HepG2 (cell line): ENCODE measurements around the gene BOLA2B. TPM values are rescaled to one million over a fixed set of nuclear protein-coding genes. Genes with fewer than 3 reads are reported as not detected.

Experiments used
- DNMT3B ChIP-seq: conservative IDR thresholded peaks from 2 replicates; pipeline ENCODE4 v1.6.1; 2016; ENCODE audit warnings: missing biosample characterization, control low read depth
- HNF4A ChIP-seq: sonication (generic); formaldehyde crosslinking; IDR thresholded peaks from 2 replicates; pipeline ENCODE4 v1.4.0; 2020; ENCODE audit warnings: missing genetic modification reagents
- MAFK ChIP-seq, 2 experiments: IDR thresholded peaks in 1 of 2; conservative IDR thresholded peaks in 1 of 2; 2 replicates each; pipeline ENCODE4 v1.6.1; 2011; ENCODE audit warnings: improper control_type of control experiment in 2 of 2, low read length in 2 of 2
- MIER3 ChIP-seq: IDR thresholded peaks from 2 replicates; pipeline ENCODE4 v1.6.1; 2016; ENCODE audit warnings: missing compliant biosample characterization, borderline replicate concordance
- RCOR2 ChIP-seq: IDR thresholded peaks from 2 replicates; pipeline ENCODE4 v1.6.1; 2016; ENCODE audit warnings: missing biosample characterization, missing genetic modification reagents
- RXRB ChIP-seq: IDR thresholded peaks from 2 replicates; pipeline ENCODE4 v1.6.1; 2016; ENCODE audit warnings: borderline replicate concordance, missing genetic modification reagents, missing compliant biosample characterization
- TRIM24 ChIP-seq: sonication (generic); formaldehyde crosslinking; IDR thresholded peaks from 2 replicates; pipeline ENCODE4 v1.8.0; 2022; ENCODE audit warnings: mild to moderate bottlenecking, missing genetic modification reagents
- ZBTB7A ChIP-seq: sonication (generic); formaldehyde crosslinking; IDR thresholded peaks from 2 replicates; pipeline ENCODE4 v1.8.0; 2022; ENCODE audit warnings: mild to moderate bottlenecking, missing genetic modification reagents
- ZFP62 ChIP-seq: sonication (generic); formaldehyde crosslinking; IDR thresholded peaks from 2 replicates; pipeline ENCODE4 v1.4.0; 2020; ENCODE audit warnings: missing genetic modification reagents
- ZMYM2 ChIP-seq: sonication (generic); formaldehyde crosslinking; IDR thresholded peaks from 2 replicates; pipeline ENCODE4 v1.8.0; 2022; ENCODE audit warnings: mild to moderate bottlenecking, missing genetic modification reagents
- ZNF230 ChIP-seq: sonication (generic); formaldehyde crosslinking; IDR thresholded peaks from 2 replicates; pipeline ENCODE4 v1.4.0; 2020; ENCODE audit warnings: mild to moderate bottlenecking, missing genetic modification reagents
- ZNF501 ChIP-seq: sonication (generic); formaldehyde crosslinking; IDR thresholded peaks from 2 replicates; pipeline ENCODE4 v1.5.1; 2020; ENCODE audit warnings: mild to moderate bottlenecking, moderate library complexity, missing genetic modification reagents
- ZNF577 ChIP-seq: sonication (generic); formaldehyde crosslinking; IDR thresholded peaks from 2 replicates; pipeline ENCODE4 v1.4.0; 2020; ENCODE audit warnings: mild to moderate bottlenecking, low read depth, missing genetic modification reagents, borderline replicate concordance
- ZNF788 ChIP-seq: sonication (generic); formaldehyde crosslinking; IDR thresholded peaks from 2 replicates; pipeline ENCODE4 v1.5.0; 2020; ENCODE audit warnings: mild to moderate bottlenecking, missing genetic modification reagents, borderline replicate concordance
- ZSCAN29 ChIP-seq: sonication (generic); formaldehyde crosslinking; conservative IDR thresholded peaks from 2 replicates; pipeline ENCODE4 v1.4.0; 2020; ENCODE audit warnings: mild to moderate bottlenecking, missing genetic modification reagents
- polyA plus RNA-seq, 8 experiments: library from polyadenylated mRNA; depleted of rRNA in 3 of 8; stranded (reverse) in 7 of 8; unstranded in 1 of 8; fragments of >200 nt; fragmentation: Illumina TruSeq in 4 of 8; extraction: Trizol in 4 of 8; gene quantifications; 2 replicates each; pipeline versions ENCODE4 v1.2.1 to v1.2.3, GENCODE V29; 2011 to 2016; ENCODE audit warnings: low read depth in 4 of 8, missing spikeins in 1 of 8, mixed read lengths in 1 of 8; ENCODE audit not compliant: insufficient read depth in 1 of 8
- total RNA-seq, 5 experiments: library from RNA; depleted of rRNA; stranded (reverse); fragments of >200 nt; fragmentation: Illumina TruSeq; extraction: Trizol; gene quantifications; 2 replicates each; pipeline ENCODE4 v1.2.3, GENCODE V29; 2016; ENCODE audit warnings: low read depth in 1 of 5
- TF ChIP-seq, protein P1 (sequence below): IDR thresholded peaks from 2 replicates; pipeline ENCODE4 v1.6.1; 2016; ENCODE audit warnings: missing compliant biosample characterization, missing genetic modification reagents, borderline replicate concordance
- TF ChIP-seq, protein P2 (sequence below): sonication (generic); formaldehyde crosslinking; IDR thresholded peaks from 2 replicates; pipeline ENCODE4 v1.9.0; 2022; ENCODE audit warnings: missing genetic modification reagents, mild to moderate bottlenecking, borderline replicate concordance
- TF ChIP-seq, protein P3 (sequence below): sonication (generic); formaldehyde crosslinking; IDR thresholded peaks from 2 replicates; pipeline ENCODE4 v1.5.1; 2020; ENCODE audit warnings: missing genetic modification reagents, mild to moderate bottlenecking, borderline replicate concordance
- TF ChIP-seq, protein P4 (sequence below): sonication (generic); formaldehyde crosslinking; IDR thresholded peaks from 2 replicates; pipeline ENCODE4 v1.5.1; 2020; ENCODE audit warnings: mild to moderate bottlenecking, missing genetic modification reagents
- TF ChIP-seq, protein P5 (sequence below): sonication (generic); formaldehyde crosslinking; IDR thresholded peaks from 2 replicates; pipeline ENCODE4 v1.5.0; 2020; ENCODE audit warnings: missing genetic modification reagents

Gene BOLA2B
- total and polyA plus RNA-seq, 2 of the 13 experiments (the other 11 are each of a cell fraction or from before 2014, with no cell fraction given) = 63.8 to 295 TPM

GRCh38 chr16:30186782-30187555 is 6.5 kb downstream of the BOLA2B start (continued):
- no peak for TF ChIP-seq ZSCAN29 (CRISPR knock-in tag)
- TF ChIP-seq DNMT3B (CRISPR knock-in tag) = no peak
- TF ChIP-seq RXRB (CRISPR knock-in tag) = no peak
- TF ChIP-seq, protein P1, sequence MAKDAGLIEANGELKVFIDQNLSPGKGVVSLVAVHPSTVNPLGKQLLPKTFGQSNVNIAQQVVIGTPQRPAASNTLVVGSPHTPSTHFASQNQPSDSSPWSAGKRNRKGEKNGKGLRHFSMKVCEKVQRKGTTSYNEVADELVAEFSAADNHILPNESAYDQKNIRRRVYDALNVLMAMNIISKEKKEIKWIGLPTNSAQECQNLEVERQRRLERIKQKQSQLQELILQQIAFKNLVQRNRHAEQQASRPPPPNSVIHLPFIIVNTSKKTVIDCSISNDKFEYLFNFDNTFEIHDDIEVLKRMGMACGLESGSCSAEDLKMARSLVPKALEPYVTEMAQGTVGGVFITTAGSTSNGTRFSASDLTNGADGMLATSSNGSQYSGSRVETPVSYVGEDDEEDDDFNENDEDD = no peak
- TF ChIP-seq ZNF788 (CRISPR knock-in tag) = peak; percentile 37; the same call in 1 of the 2 replicates
- TF ChIP-seq MAFK (conservative IDR thresholded peaks at IDR 0.05 in 1 of 2, IDR thresholded peaks at IDR 0.05 in 1 of 2; ENCODE audit: low read length in 2 of 2) = no peak
- TF ChIP-seq ZFP62 (CRISPR knock-in tag) = no peak
- TF ChIP-seq MIER3 (CRISPR knock-in tag) = no peak
- TF ChIP-seq, protein P2, sequence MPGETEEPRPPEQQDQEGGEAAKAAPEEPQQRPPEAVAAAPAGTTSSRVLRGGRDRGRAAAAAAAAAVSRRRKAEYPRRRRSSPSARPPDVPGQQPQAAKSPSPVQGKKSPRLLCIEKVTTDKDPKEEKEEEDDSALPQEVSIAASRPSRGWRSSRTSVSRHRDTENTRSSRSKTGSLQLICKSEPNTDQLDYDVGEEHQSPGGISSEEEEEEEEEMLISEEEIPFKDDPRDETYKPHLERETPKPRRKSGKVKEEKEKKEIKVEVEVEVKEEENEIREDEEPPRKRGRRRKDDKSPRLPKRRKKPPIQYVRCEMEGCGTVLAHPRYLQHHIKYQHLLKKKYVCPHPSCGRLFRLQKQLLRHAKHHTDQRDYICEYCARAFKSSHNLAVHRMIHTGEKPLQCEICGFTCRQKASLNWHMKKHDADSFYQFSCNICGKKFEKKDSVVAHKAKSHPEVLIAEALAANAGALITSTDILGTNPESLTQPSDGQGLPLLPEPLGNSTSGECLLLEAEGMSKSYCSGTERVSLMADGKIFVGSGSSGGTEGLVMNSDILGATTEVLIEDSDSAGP (CRISPR knock-in tag) = peak; percentile 39; the same call in 1 of the 2 replicates
- no peak for TF ChIP-seq ZNF501 (CRISPR knock-in tag)
- no peak for TF ChIP-seq RCOR2 (CRISPR knock-in tag)
- 0 out of 2 replicates have a peak, but pooled peaks have one; percentile 72 for TF ChIP-seq ZNF230 (CRISPR knock-in tag)
- no peak for TF ChIP-seq ZNF577 (CRISPR knock-in tag)
- TF ChIP-seq, protein P3, sequence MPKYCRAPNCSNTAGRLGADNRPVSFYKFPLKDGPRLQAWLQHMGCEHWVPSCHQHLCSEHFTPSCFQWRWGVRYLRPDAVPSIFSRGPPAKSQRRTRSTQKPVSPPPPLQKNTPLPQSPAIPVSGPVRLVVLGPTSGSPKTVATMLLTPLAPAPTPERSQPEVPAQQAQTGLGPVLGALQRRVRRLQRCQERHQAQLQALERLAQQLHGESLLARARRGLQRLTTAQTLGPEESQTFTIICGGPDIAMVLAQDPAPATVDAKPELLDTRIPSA = no peak
- peak; percentile 25; the same call in 1 of the 2 replicates for TF ChIP-seq ZBTB7A (CRISPR knock-in tag)
- TF ChIP-seq, protein P4, sequence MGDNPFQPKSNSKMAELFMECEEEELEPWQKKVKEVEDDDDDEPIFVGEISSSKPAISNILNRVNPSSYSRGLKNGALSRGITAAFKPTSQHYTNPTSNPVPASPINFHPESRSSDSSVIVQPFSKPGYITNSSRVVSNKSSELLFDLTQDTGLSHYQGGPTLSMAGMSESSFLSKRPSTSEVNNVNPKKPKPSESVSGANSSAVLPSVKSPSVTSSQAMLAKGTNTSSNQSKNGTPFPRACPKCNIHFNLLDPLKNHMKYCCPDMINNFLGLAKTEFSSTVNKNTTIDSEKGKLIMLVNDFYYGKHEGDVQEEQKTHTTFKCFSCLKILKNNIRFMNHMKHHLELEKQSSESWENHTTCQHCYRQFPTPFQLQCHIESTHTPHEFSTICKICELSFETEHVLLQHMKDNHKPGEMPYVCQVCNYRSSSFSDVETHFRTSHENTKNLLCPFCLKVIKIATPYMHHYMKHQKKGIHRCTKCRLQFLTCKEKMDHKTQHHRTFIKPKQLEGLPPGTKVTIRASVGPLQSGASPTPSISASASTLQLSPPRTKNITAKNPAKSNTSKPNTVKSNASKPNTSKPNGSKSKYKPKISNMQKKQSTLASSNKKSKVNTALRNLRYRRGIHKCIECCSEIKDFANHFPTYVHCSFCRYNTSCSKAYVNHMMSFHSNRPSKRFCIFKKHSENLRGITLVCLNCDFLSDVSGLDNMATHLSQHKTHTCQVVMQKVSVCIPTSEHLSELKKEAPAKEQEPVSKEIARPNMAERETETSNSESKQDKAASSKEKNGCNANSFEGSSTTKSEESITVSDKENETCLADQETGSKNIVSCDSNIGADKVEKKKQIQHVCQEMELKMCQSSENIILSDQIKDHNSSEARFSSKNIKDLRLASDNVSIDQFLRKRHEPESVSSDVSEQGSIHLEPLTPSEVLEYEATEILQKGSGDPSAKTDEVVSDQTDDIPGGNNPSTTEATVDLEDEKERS (CRISPR knock-in tag) = no peak
- TF ChIP-seq, protein P5, sequence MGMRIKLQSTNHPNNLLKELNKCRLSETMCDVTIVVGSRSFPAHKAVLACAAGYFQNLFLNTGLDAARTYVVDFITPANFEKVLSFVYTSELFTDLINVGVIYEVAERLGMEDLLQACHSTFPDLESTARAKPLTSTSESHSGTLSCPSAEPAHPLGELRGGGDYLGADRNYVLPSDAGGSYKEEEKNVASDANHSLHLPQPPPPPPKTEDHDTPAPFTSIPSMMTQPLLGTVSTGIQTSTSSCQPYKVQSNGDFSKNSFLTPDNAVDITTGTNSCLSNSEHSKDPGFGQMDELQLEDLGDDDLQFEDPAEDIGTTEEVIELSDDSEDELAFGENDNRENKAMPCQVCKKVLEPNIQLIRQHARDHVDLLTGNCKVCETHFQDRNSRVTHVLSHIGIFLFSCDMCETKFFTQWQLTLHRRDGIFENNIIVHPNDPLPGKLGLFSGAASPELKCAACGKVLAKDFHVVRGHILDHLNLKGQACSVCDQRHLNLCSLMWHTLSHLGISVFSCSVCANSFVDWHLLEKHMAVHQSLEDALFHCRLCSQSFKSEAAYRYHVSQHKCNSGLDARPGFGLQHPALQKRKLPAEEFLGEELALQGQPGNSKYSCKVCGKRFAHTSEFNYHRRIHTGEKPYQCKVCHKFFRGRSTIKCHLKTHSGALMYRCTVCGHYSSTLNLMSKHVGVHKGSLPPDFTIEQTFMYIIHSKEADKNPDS = 0 out of 2 replicates have a peak, but pooled peaks have one; percentile 39
- TF ChIP-seq TRIM24 (CRISPR knock-in tag) = no peak
- TF ChIP-seq ZMYM2 (CRISPR knock-in tag) = no peak
- TF ChIP-seq HNF4A = peak; percentile 27
